Colonic mucosa (tissue), 4 donors: ENCODE data around the gene SCFD1. TPM values are rescaled to one million over a fixed set of nuclear protein-coding genes. Genes with fewer than 3 reads are reported as not detected.

ENCODE experiments used
- DNase-seq: peaks from one replicate; pipeline ENCODE4 v3.0.0-alpha.2; 2020
- H3K27ac ChIP-seq: fragments of 200-600 bp; one replicate; pipeline ENCODE4 v1.8.0; 2021
- H3K27me3 ChIP-seq: fragments of 200-600 bp; one replicate; pipeline ENCODE4 v1.8.0; 2021
- H3K36me3 ChIP-seq: fragments of 200-600 bp; one replicate; pipeline ENCODE4 v1.8.0; 2021
- H3K4me1 ChIP-seq: fragments of 200-600 bp; one replicate; pipeline ENCODE4 v1.8.0; 2021; ENCODE audit warnings: mild to moderate bottlenecking
- H3K4me3 ChIP-seq: fragments of 200-600 bp; one replicate; pipeline ENCODE4 v1.8.0; 2021
- H3K9ac ChIP-seq, 2 donors: one replicate each; pipeline ENCODE4 v1.7.0; 2013; ENCODE audit warnings: control low read depth in 2 of 2, low read depth in 2 of 2, low read length in 2 of 2
- H3K9me3 ChIP-seq: fragments of 200-600 bp; one replicate; pipeline ENCODE4 v1.8.0; 2021
- CTCF ChIP-seq: fragments of 200-600 bp; IDR thresholded peaks from one replicate; pipeline ENCODE4 v1.8.0; 2022; ENCODE audit warnings: antibody characterized with exemption, mild to moderate bottlenecking
- intact Hi-C: fragments of 100-400 bp; cut with DNase I; formaldehyde crosslinking; loops from one replicate; pipeline ENCODE4 v1.14.1; 2022
- total RNA-seq, 2 donors: library from RNA; stranded (reverse); fragmentation: NEBNext Ultra II Directional in 1 of 2; extraction: Animal tissue kit (Norgen Biotek cat#: 25700) in 1 of 2; gene quantifications; one replicate each; pipeline ENCODE4 v1.2.1, GENCODE V29; 2021
- donor health status: healthy.
- donor health status: DM: no; HTN: no; CAD: no.
- donor health status: DM: no; HTN: no; CAD: no.

Gene SCFD1
- total RNA-seq, 2 donors from 2014 or later: 70.2 to 78.7 TPM

GRCh38 chr14:30709201-30709600 lies 87.1 kb downstream of the SCFD1 start:
- DNase-seq: no peak
- intact Hi-C loops: no loop called here
- Histone ChIP-seq H3K9me3 (no peaks in the 10 kb centered on the region), H3K27me3 (no peaks in the 10 kb centered on the region), H3K4me3 (no peak overlapping the region), H3K9ac (no peak overlapping the region), H3K36me3 (no peaks in the 10 kb centered on the region), H3K27ac (no peak overlapping the region), H3K4me1 (no peaks in the 10 kb centered on the region)
- no peak for TF ChIP-seq CTCF

- H3K27ac ChIP-seq: no peak overlapping the region
- H3K27me3 ChIP-seq: no peaks in the 10 kb centered on the region
- H3K9me3 ChIP-seq: no peaks in the 10 kb centered on the region
- no peaks in the 10 kb centered on the region for H3K36me3 ChIP-seq
- no peak for DNase-seq
- no peak for TF ChIP-seq CTCF
- H3K4me3 ChIP-seq: no peak overlapping the region
- intact Hi-C loops: no loop called here
- H3K4me1 ChIP-seq: no peaks in the 10 kb centered on the region
- H3K9ac ChIP-seq: no peak overlapping the region
These were observed 88.8 kb downstream of the SCFD1 start for GRCh38 chr14:30710876-30711275.

- intact Hi-C loops: no loop called here
- Histone ChIP-seq H3K4me1 (no peaks in the 10 kb centered on the region), H3K27ac (no peak overlapping the region), H3K4me3 (no peak overlapping the region), H3K36me3 (no peaks in the 10 kb centered on the region), H3K9me3 (no peaks in the 10 kb centered on the region), H3K27me3 (no peaks in the 10 kb centered on the region), H3K9ac (no peak overlapping the region)
- no peak for TF ChIP-seq CTCF
- DNase-seq: no peak
These were observed 97.0 kb downstream of the SCFD1 start for GRCh38 chr14:30719137-30719536.

GRCh38 chr14:30725763-30726162 lies 103.6 kb downstream of the SCFD1 start:
- intact Hi-C loops: no loop called here
- Histone ChIP-seq H3K4me1 (no peaks in the 10 kb centered on the region), H3K9ac (no peak overlapping the region), H3K4me3 (no peak overlapping the region), H3K27me3 (no peaks in the 10 kb centered on the region), H3K27ac (no peak overlapping the region), H3K36me3 (no peaks in the 10 kb centered on the region), H3K9me3 (no peaks in the 10 kb centered on the region)
- no peak for DNase-seq
- no peak for TF ChIP-seq CTCF

- no peak for TF ChIP-seq CTCF
- intact Hi-C loops: no loop called here
These were observed 106.4 kb downstream of the SCFD1 start for GRCh38 chr14:30728471-30728870.

GRCh38 chr14:30737916-30738315 lies 115.8 kb downstream of the SCFD1 start:
- TF ChIP-seq CTCF: no peak
- intact Hi-C loops: no loop called here
- Histone ChIP-seq H3K4me1 (no peaks in the 10 kb centered on the region), H3K9me3 (no peaks in the 10 kb centered on the region), H3K4me3 (no peak overlapping the region), H3K27me3 (no peaks in the 10 kb centered on the region), H3K27ac (no peak overlapping the region), H3K9ac (no peak overlapping the region), H3K36me3 (no peaks in the 10 kb centered on the region)
- no peak for DNase-seq

More at GRCh38 chr14:30728471-30728870, 106.4 kb downstream of the SCFD1 start:
- no peak overlapping the region for H3K4me3 ChIP-seq
- H3K4me1 ChIP-seq: no peaks in the 10 kb centered on the region
- no peaks in the 10 kb centered on the region for H3K9me3 ChIP-seq
- no peak overlapping the region for H3K9ac ChIP-seq
- H3K36me3 ChIP-seq: no peaks in the 10 kb centered on the region
- DNase-seq: no peak
- H3K27ac ChIP-seq: no peak overlapping the region
- H3K27me3 ChIP-seq: no peaks in the 10 kb centered on the region
